HepG2 (cell line): ENCODE data around the gene DENND4B. TPM values are rescaled to one million over a fixed set of nuclear protein-coding genes. Genes with fewer than 3 reads are reported as not detected.

Source experiments
- ARNT ChIP-seq: fragments of 450-650 bp; IDR thresholded peaks from 2 replicates; pipeline ENCODE4 v1.6.1; 2017
- FOSL1 ChIP-seq: sonication (generic); formaldehyde crosslinking; IDR thresholded peaks from 2 replicates; pipeline ENCODE4 v1.9.0; 2021; ENCODE audit warnings: missing genetic modification reagents, borderline replicate concordance
- GLI4 ChIP-seq: sonication (generic); formaldehyde crosslinking; IDR thresholded peaks from 2 replicates; pipeline ENCODE4 v1.5.1; 2020; ENCODE audit warnings: missing genetic modification reagents, mild to moderate bottlenecking, moderate library complexity, borderline replicate concordance
- GTF3A ChIP-seq: sonication (generic); formaldehyde crosslinking; conservative IDR thresholded peaks from 2 replicates; pipeline ENCODE4 v1.4.0; 2020; ENCODE audit warnings: mild to moderate bottlenecking, missing genetic modification reagents
- NR3C1 ChIP-seq: sonication (generic); formaldehyde crosslinking; IDR thresholded peaks from 2 replicates; pipeline ENCODE4 v1.4.0; 2020; ENCODE audit warnings: missing genetic modification reagents
- PHF5A ChIP-seq: IDR thresholded peaks from one replicate; pipeline ENCODE4 v1.6.1; 2018; ENCODE audit warnings: low read depth, missing genetic modification reagents; ENCODE audit not compliant: unreplicated experiment
- PLRG1 ChIP-seq: fragments of 450-650 bp; conservative IDR thresholded peaks from 2 replicates; pipeline ENCODE4 v1.6.1; 2016
- SKI ChIP-seq: fragments of 450-650 bp; IDR thresholded peaks from one replicate; pipeline ENCODE4 v1.6.1; 2018; ENCODE audit warnings: mild to moderate bottlenecking; ENCODE audit not compliant: partially characterized antibody
- SMARCC2 ChIP-seq: fragments of 450-650 bp; IDR thresholded peaks from 2 replicates; pipeline ENCODE4 v1.6.1; 2017; ENCODE audit warnings: antibody characterized with exemption, mild to moderate bottlenecking
- TAF1 ChIP-seq: sonication (generic); formaldehyde crosslinking; IDR thresholded peaks from 2 replicates; pipeline ENCODE4 v1.4.0; 2020; ENCODE audit warnings: missing genetic modification reagents
- TGIF2 ChIP-seq: IDR thresholded peaks from 2 replicates; pipeline ENCODE4 v1.6.1; 2016; ENCODE audit warnings: control low read depth, missing compliant biosample characterization
- TMF1 ChIP-seq: sonication (generic); formaldehyde crosslinking; IDR thresholded peaks from 2 replicates; pipeline ENCODE4 v1.8.1; 2022; ENCODE audit warnings: low read depth, missing genetic modification reagents
- TP53 ChIP-seq: sonication (generic); formaldehyde crosslinking; conservative IDR thresholded peaks from 2 replicates; pipeline ENCODE4 v1.4.0; 2020; ENCODE audit warnings: missing genetic modification reagents
- YEATS2 ChIP-seq: sonication (generic); formaldehyde crosslinking; IDR thresholded peaks from 2 replicates; pipeline ENCODE4 v1.4.0; 2020; ENCODE audit warnings: missing genetic modification reagents, borderline replicate concordance
- ZBTB7B ChIP-seq: sonication (generic); formaldehyde crosslinking; IDR thresholded peaks from 2 replicates; pipeline ENCODE4 v1.4.0; 2020; ENCODE audit warnings: missing genetic modification reagents
- ZNF17 ChIP-seq: sonication (generic); formaldehyde crosslinking; IDR thresholded peaks from 2 replicates; pipeline ENCODE4 v1.5.0; 2020; ENCODE audit warnings: mild to moderate bottlenecking, missing genetic modification reagents
- ZNF24 ChIP-seq: fragments of 450-650 bp; IDR thresholded peaks from 2 replicates; pipeline ENCODE4 v1.6.1; 2017; ENCODE audit warnings: antibody characterized with exemption, mild to moderate bottlenecking
- ZNF432 ChIP-seq: sonication (generic); formaldehyde crosslinking; IDR thresholded peaks from 2 replicates; pipeline ENCODE4 v1.5.0; 2020; ENCODE audit warnings: missing genetic modification reagents, mild to moderate bottlenecking, borderline replicate concordance
- ZNF724P ChIP-seq: sonication (generic); formaldehyde crosslinking; IDR thresholded peaks from 2 replicates; pipeline ENCODE4 v1.8.0; 2022; ENCODE audit warnings: missing genetic modification reagents, borderline replicate concordance
- ZNF83 ChIP-seq: sonication (generic); formaldehyde crosslinking; IDR thresholded peaks from 2 replicates; pipeline ENCODE4 v1.4.0; 2020; ENCODE audit warnings: missing genetic modification reagents, mild to moderate bottlenecking, borderline replicate concordance
- ZNF841 ChIP-seq: sonication (generic); formaldehyde crosslinking; IDR thresholded peaks from 2 replicates; pipeline ENCODE4 v1.8.1; 2023; ENCODE audit warnings: missing genetic modification reagents, borderline replicate concordance
- ZSCAN9 ChIP-seq: IDR thresholded peaks from 2 replicates; pipeline ENCODE4 v1.6.1; 2016; ENCODE audit warnings: borderline replicate concordance
- polyA plus RNA-seq, 8 experiments: library from polyadenylated mRNA; depleted of rRNA in 3 of 8; stranded (reverse) in 7 of 8; unstranded in 1 of 8; fragments of >200 nt; fragmentation: Illumina TruSeq in 4 of 8; extraction: Trizol in 4 of 8; gene quantifications; 2 replicates each; pipeline versions ENCODE4 v1.2.1 to v1.2.3, GENCODE V29; 2011 to 2016; ENCODE audit warnings: low read depth in 4 of 8, missing spikeins in 1 of 8, mixed read lengths in 1 of 8; ENCODE audit not compliant: insufficient read depth in 1 of 8
- total RNA-seq, 5 experiments: library from RNA; depleted of rRNA; stranded (reverse); fragments of >200 nt; fragmentation: Illumina TruSeq; extraction: Trizol; gene quantifications; 2 replicates each; pipeline ENCODE4 v1.2.3, GENCODE V29; 2016; ENCODE audit warnings: low read depth in 1 of 5
- TF ChIP-seq, protein P1 (sequence below): sonication (generic); formaldehyde crosslinking; IDR thresholded peaks from 2 replicates; pipeline ENCODE4 v1.4.0; 2020; ENCODE audit warnings: missing genetic modification reagents
- TF ChIP-seq, protein P2 (sequence below): fragments of 450-650 bp; IDR thresholded peaks from 2 replicates; pipeline ENCODE4 v1.6.1; 2017; ENCODE audit warnings: mild to moderate bottlenecking
- TF ChIP-seq, protein P3 (sequence below): sonication (generic); formaldehyde crosslinking; IDR thresholded peaks from 2 replicates; pipeline ENCODE4 v1.4.0; 2020; ENCODE audit warnings: missing genetic modification reagents; ENCODE audit errors: not compliant biosample characterization

Gene DENND4B
- total and polyA plus RNA-seq, 2 of the 13 experiments (the other 11 are each of a cell fraction or from before 2014, with no cell fraction given), result 15.1 to 20.3 TPM

DNA sequence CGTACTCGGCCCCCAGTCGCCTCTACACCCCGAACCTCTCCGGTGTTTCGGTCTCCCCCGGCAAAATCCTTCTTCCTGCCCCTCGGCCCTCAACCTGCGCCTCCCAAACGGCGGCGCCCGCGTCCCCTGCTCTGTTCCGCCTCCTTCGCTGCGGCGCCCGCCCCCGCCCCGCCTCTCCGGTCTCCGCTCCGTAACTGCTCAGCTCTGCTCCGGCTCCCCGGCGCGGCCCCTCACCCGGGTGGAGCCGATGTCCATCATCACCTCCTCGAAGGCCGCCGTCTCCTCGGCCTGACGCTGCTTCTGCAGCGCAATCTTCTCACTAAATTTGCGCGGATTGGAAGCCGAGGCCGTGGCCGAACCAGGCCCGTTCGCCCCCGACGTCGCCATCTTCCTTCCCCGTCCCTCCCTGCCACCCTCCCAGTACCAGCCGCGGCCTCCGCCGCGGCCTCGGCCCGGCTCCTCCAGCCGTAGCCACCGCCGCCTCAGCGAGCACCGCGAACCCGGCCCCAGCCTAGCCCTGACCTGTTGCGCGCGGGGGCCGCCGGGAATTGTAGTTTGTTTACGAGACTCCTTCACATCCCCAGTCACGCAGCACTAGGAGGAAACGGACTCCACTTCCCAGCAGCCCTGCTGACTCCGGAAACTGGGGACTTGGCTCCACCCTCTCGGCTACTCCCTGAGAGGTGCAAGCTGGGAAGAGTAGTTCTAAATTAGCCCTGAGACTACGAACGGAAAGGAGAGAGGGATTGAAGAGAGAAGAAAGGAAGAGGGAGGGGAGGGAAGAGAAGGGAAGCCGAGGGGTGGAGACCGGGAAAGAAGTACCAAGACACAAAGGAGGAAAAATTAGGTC, 11.8 kb upstream of the DENND4B start, which contains the start of gene CRTC2 (continued):
- TF ChIP-seq, protein P1, sequence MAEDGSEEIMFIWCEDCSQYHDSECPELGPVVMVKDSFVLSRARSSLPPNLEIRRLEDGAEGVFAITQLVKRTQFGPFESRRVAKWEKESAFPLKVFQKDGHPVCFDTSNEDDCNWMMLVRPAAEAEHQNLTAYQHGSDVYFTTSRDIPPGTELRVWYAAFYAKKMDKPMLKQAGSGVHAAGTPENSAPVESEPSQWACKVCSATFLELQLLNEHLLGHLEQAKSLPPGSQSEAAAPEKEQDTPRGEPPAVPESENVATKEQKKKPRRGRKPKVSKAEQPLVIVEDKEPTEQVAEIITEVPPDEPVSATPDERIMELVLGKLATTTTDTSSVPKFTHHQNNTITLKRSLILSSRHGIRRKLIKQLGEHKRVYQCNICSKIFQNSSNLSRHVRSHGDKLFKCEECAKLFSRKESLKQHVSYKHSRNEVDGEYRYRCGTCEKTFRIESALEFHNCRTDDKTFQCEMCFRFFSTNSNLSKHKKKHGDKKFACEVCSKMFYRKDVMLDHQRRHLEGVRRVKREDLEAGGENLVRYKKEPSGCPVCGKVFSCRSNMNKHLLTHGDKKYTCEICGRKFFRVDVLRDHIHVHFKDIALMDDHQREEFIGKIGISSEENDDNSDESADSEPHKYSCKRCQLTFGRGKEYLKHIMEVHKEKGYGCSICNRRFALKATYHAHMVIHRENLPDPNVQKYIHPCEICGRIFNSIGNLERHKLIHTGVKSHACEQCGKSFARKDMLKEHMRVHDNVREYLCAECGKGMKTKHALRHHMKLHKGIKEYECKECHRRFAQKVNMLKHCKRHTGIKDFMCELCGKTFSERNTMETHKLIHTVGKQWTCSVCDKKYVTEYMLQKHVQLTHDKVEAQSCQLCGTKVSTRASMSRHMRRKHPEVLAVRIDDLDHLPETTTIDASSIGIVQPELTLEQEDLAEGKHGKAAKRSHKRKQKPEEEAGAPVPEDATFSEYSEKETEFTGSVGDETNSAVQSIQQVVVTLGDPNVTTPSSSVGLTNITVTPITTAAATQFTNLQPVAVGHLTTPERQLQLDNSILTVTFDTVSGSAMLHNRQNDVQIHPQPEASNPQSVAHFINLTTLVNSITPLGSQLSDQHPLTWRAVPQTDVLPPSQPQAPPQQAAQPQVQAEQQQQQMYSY, result no peak
- TF ChIP-seq ZBTB7B (CRISPR knock-in tag), result no peak
- no peak for TF ChIP-seq ZNF724P (CRISPR knock-in tag)
- TF ChIP-seq ARNT, result no peak
- TF ChIP-seq ZNF432 (CRISPR knock-in tag), result no peak
- TF ChIP-seq ZNF24, result no peak
- TF ChIP-seq, protein P2, sequence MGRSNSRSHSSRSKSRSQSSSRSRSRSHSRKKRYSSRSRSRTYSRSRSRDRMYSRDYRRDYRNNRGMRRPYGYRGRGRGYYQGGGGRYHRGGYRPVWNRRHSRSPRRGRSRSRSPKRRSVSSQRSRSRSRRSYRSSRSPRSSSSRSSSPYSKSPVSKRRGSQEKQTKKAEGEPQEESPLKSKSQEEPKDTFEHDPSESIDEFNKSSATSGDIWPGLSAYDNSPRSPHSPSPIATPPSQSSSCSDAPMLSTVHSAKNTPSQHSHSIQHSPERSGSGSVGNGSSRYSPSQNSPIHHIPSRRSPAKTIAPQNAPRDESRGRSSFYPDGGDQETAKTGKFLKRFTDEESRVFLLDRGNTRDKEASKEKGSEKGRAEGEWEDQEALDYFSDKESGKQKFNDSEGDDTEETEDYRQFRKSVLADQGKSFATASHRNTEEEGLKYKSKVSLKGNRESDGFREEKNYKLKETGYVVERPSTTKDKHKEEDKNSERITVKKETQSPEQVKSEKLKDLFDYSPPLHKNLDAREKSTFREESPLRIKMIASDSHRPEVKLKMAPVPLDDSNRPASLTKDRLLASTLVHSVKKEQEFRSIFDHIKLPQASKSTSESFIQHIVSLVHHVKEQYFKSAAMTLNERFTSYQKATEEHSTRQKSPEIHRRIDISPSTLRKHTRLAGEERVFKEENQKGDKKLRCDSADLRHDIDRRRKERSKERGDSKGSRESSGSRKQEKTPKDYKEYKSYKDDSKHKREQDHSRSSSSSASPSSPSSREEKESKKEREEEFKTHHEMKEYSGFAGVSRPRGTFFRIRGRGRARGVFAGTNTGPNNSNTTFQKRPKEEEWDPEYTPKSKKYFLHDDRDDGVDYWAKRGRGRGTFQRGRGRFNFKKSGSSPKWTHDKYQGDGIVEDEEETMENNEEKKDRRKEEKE, result no peak
- TF ChIP-seq TGIF2 (CRISPR knock-in tag), result no peak
- TF ChIP-seq ZNF83 (CRISPR knock-in tag), result no peak
- peak; percentile 59; the same call in 1 of the 2 replicates for TF ChIP-seq YEATS2 (CRISPR knock-in tag)
- no peak for TF ChIP-seq PHF5A (CRISPR knock-in tag)
- no peak for TF ChIP-seq FOSL1 (CRISPR knock-in tag)
- no peak for TF ChIP-seq TP53 (CRISPR knock-in tag)
- TF ChIP-seq TMF1 (CRISPR knock-in tag), result peak; percentile 73; the same call in 1 of the 2 replicates
- TF ChIP-seq ZNF841, result no peak
- TF ChIP-seq PLRG1, result no peak
- TF ChIP-seq SMARCC2, result no peak
- TF ChIP-seq, protein P3, sequence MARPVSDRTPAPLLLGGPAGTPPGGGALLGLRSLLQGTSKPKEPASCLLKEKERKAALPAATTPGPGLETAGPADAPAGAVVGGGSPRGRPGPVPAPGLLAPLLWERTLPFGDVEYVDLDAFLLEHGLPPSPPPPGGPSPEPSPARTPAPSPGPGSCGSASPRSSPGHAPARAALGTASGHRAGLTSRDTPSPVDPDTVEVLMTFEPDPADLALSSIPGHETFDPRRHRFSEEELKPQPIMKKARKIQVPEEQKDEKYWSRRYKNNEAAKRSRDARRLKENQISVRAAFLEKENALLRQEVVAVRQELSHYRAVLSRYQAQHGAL (CRISPR knock-in tag), result peak; percentile 74
- TF ChIP-seq TAF1 (CRISPR knock-in tag), result peak; percentile 73
- TF ChIP-seq SKI, result peak; percentile 12
- no peak for TF ChIP-seq GLI4 (CRISPR knock-in tag)
- no peak for TF ChIP-seq ZSCAN9 (CRISPR knock-in tag)
- TF ChIP-seq ZNF17, result no peak
- no peak for TF ChIP-seq GTF3A (CRISPR knock-in tag)
- no peak for TF ChIP-seq NR3C1
